HepG2 (cell line): ENCODE results near the gene FRRS1. TPM values are rescaled to one million over a fixed set of nuclear protein-coding genes. Genes with fewer than 3 reads are reported as not detected.

Source experiments
- ATAC-seq: fragments of 200-7000 bp; cut with Tn5 transposase; 3 replicates; pipeline ENCODE4 v1.9.1; 2020; ENCODE audit warnings: mild to moderate bottlenecking, moderate library complexity
- BruUV-seq: library from RNA; stranded (reverse); fragments of 400-500 nt; replicated peaks from 2 replicates; lab custom pipeline; 2021; lab: Mats Ljungman, UMichigan
- CTCF ChIA-PET: fragments of 300-600 bp; formaldehyde crosslinking; extraction: SDS; loops from one replicate; lab custom pipeline; 2021; ENCODE audit warnings: low total read pairs, inconsistent platforms, low intra/inter-chr PET ratio; lab: Yijun Ruan, JAX
- POLR2A ChIA-PET: fragments of 350-600 bp; sonication (Branson Sonifier 250); formaldehyde crosslinking; loops from one replicate; lab custom pipeline; 2020; ENCODE audit warnings: antibody characterized with exemption, inconsistent platforms; lab: Yijun Ruan, JAX
- DNase-seq: peaks from one replicate; pipeline ENCODE4 v3.0.0-alpha.2; 2015; ENCODE audit warnings: low spot score
- FAIRE-seq: peaks from 3 replicates; lab custom pipeline; 2011; peaks lifted over from hg19 to GRCh38; lab: Jason Lieb, UNC
- H2AFZ ChIP-seq: one replicate; pipeline ENCODE4 v1.6.1; 2011; ENCODE audit warnings: low read length, inconsistent platforms
- H3K27ac ChIP-seq: fragments of 300-600 bp; 3 replicates; pipeline ENCODE4 v1.8.0; 2011; ENCODE audit warnings: mixed run types, mild to moderate bottlenecking, mixed read lengths, low read length, inconsistent platforms; ENCODE audit not compliant: insufficient read depth; ENCODE audit errors: extremely low read length
- H3K27me3 ChIP-seq, 2 experiments: fragments of 200-600 bp in 1 of 2; 2 replicates in 1 of 2; 3 replicates in 1 of 2; pipeline versions ENCODE4 v1.6.0 to v1.8.0; 2011; ENCODE audit warnings: low read length in 2 of 2, mild to moderate bottlenecking in 2 of 2, moderate library complexity in 2 of 2, inconsistent platforms in 1 of 2; ENCODE audit not compliant: insufficient read depth in 2 of 2, control insufficient read depth in 1 of 2
- H3K36me3 ChIP-seq, 2 experiments: fragments of 200-600 bp in 1 of 2; replicated peaks in 1 of 2; 2 replicates in 1 of 2; 3 replicates in 1 of 2; pipeline versions ENCODE4 v1.5.1 to v1.8.0; 2011; ENCODE audit warnings: low read length in 2 of 2, inconsistent platforms in 1 of 2; ENCODE audit not compliant: insufficient read depth in 2 of 2, control insufficient read depth in 1 of 2
- H3K4me1 ChIP-seq: 2 replicates; pipeline ENCODE4 v1.5.1; 2012; ENCODE audit warnings: low read length, inconsistent platforms; ENCODE audit not compliant: insufficient read depth
- H3K4me2 ChIP-seq: 2 replicates; pipeline ENCODE4 v1.6.0; 2011; ENCODE audit warnings: low read depth, low read length, inconsistent platforms
- H3K4me3 ChIP-seq, 3 experiments: fragments of 200-600 bp in 1 of 3; sonication (generic), shearing (Covaris generic) in 1 of 3; replicated peaks in 1 of 3; 2 replicates each; pipeline ENCODE4 v1.5.1; 2011 to 2016; ENCODE audit warnings: low read length in 3 of 3, inconsistent platforms in 2 of 3, low read depth in 2 of 3, mild to moderate bottlenecking in 2 of 3, control low read depth in 1 of 3, mixed read lengths in 1 of 3; ENCODE audit not compliant: insufficient read depth in 1 of 3
- H3K79me2 ChIP-seq: one replicate; pipeline ENCODE4 v1.6.1; 2011; ENCODE audit warnings: low read length, inconsistent platforms; ENCODE audit not compliant: insufficient read depth
- H3K9ac ChIP-seq: 2 replicates; pipeline ENCODE4 v1.6.0; 2011; ENCODE audit warnings: mild to moderate bottlenecking, low read depth, low read length, inconsistent platforms; ENCODE audit not compliant: insufficient read depth
- H3K9me3 ChIP-seq: 2 replicates; pipeline ENCODE4 v1.5.1; 2012; ENCODE audit warnings: mild to moderate bottlenecking, low read length
- H4K20me1 ChIP-seq: 2 replicates; pipeline ENCODE4 v1.6.0; 2011; ENCODE audit warnings: inconsistent platforms, mild to moderate bottlenecking, low read length, moderate library complexity; ENCODE audit not compliant: insufficient read depth
- RNF219 ChIP-seq: sonication (generic); formaldehyde crosslinking; IDR thresholded peaks from 2 replicates; pipeline ENCODE4 v1.5.0; 2020; ENCODE audit warnings: mild to moderate bottlenecking, missing genetic modification reagents
- SNRNP70 ChIP-seq: fragments of 200-400 bp; formaldehyde crosslinking; IDR thresholded peaks from 2 replicates; pipeline ENCODE4 v1.6.1; 2017; ENCODE audit warnings: mild to moderate bottlenecking, low read depth, low read length, moderate library complexity
- ZNF770 ChIP-seq: sonication (generic); formaldehyde crosslinking; IDR thresholded peaks from 2 replicates; pipeline ENCODE4 v1.5.0; 2020; ENCODE audit warnings: mild to moderate bottlenecking, missing genetic modification reagents
- WGBS: methylation state at CpG from one replicate; pipeline ENCODE4 v1.1.6; 2017; ENCODE audit warnings: low lambda C conversion rate; 5-methylcytosine and 5-hydroxymethylcytosine counted together
- in situ Hi-C: cut with HindIII; loops from 2 replicates; pipeline ENCODE4 v1.10.0; 2017; ENCODE audit warnings: low pct_unique_long_range_greater_than_20kb; ENCODE audit not compliant: extremely low pct_ligation_motif_present
- intact Hi-C: fragments of 100-400 bp; cut with micrococcal nuclease; formaldehyde crosslinking; loops from one replicate; pipeline ENCODE4 v1.10.0; 2022; ENCODE audit not compliant: unreplicated experiment
- polyA plus RNA-seq, 8 experiments: library from polyadenylated mRNA; depleted of rRNA in 3 of 8; stranded (reverse) in 7 of 8; unstranded in 1 of 8; fragments of >200 nt; fragmentation: Illumina TruSeq in 4 of 8; extraction: Trizol in 4 of 8; gene quantifications; 2 replicates each; pipeline versions ENCODE4 v1.2.1 to v1.2.3, GENCODE V29; 2011 to 2016; ENCODE audit warnings: low read depth in 4 of 8, missing spikeins in 1 of 8, mixed read lengths in 1 of 8; ENCODE audit not compliant: insufficient read depth in 1 of 8
- total RNA-seq, 5 experiments: library from RNA; depleted of rRNA; stranded (reverse); fragments of >200 nt; fragmentation: Illumina TruSeq; extraction: Trizol; gene quantifications; 2 replicates each; pipeline ENCODE4 v1.2.3, GENCODE V29; 2016; ENCODE audit warnings: low read depth in 1 of 5

FRRS1 gene
- total and polyA plus RNA-seq, 2 of the 13 experiments (the other 11 are each of a cell fraction or from before 2014, with no cell fraction given): 22.6 to 23.4 TPM

- POLR2A ChIA-PET: no interaction called here
- Histone ChIP-seq H3K9ac (no peak overlapping the region), H3K4me2 (peak overlapping the region; percentile 31; the same call in 1 of the 2 replicates)
- ATAC-seq: no peak
- TF ChIP-seq ZNF770 (CRISPR knock-in tag) (peak; percentile 53; the same call in 1 of the 2 replicates), SNRNP70 (no peak), RNF219 (CRISPR knock-in tag) (no peak)
- TF ChIP-seq, all 625 proteins: peak for 1
- 77% methylated on average over 2 of the region's 2 CpGs for WGBS
- in situ Hi-C loops: no loop called here
- no peaks in the 10 kb centered on the region for H3K27me3 ChIP-seq
- H4K20me1 ChIP-seq: no peaks in the 10 kb centered on the region
- H3K4me3 ChIP-seq: no peak overlapping the region
- intact Hi-C loops: no loop called here
- peaks cover 4% of the 10 kb centered on the region; the same call in 1 of the 2 replicates for H3K4me1 ChIP-seq
- FAIRE-seq (no peak), DNase-seq (no peak)
- no peaks in the 10 kb centered on the region for H3K9me3 ChIP-seq
- no peaks in the 10 kb centered on the region for H3K79me2 ChIP-seq
- CTCF ChIA-PET: no interaction called here
- H3K27ac ChIP-seq: no peak overlapping the region
- H3K36me3 ChIP-seq: no peaks in the 10 kb centered on the region
- no TSS peak for BruUV-seq
- peak overlapping the region; percentile 7 for H2AFZ ChIP-seq
These were observed 18.4 kb upstream of the FRRS1 start for GRCh38 chr1:99784809-99785255.
